Smooth muscle cell (in vitro differentiated cells): ENCODE measurements around the gene LUC7L3. TPM values are rescaled to one million over a fixed set of nuclear protein-coding genes. Genes with fewer than 3 reads are reported as not detected.

Experiments used
- DNase-seq: peaks from one replicate; lab custom pipeline; 2025; ENCODE audit not compliant: unreplicated experiment; lab: John Stamatoyannopoulos, UW
- H2AFZ ChIP-seq: fragments of 200-600 bp; sonication (generic); 2 replicates; pipeline ENCODE4 v1.6.0; 2016; ENCODE audit warnings: antibody characterized with exemption, low read depth, mild to moderate bottlenecking
- H3F3A ChIP-seq: fragments of 200-600 bp; sonication (generic); 2 replicates; pipeline ENCODE4 v1.6.0; 2017; ENCODE audit warnings: antibody characterized with exemption, low read depth
- H3K27ac ChIP-seq: fragments of 200-600 bp; sonication (generic); 2 replicates; pipeline ENCODE4 v1.5.1; 2016; ENCODE audit warnings: low read depth, mild to moderate bottlenecking
- H3K27me3 ChIP-seq: fragments of 200-600 bp; sonication (generic); 2 replicates; pipeline ENCODE4 v1.6.1; 2016; ENCODE audit warnings: low read depth, mild to moderate bottlenecking
- H3K36me3 ChIP-seq: fragments of 200-600 bp; sonication (generic); 2 replicates; pipeline ENCODE4 v1.5.1; 2016; ENCODE audit warnings: low read depth
- H3K4me1 ChIP-seq: fragments of 200-600 bp; sonication (generic); 2 replicates; pipeline ENCODE4 v1.5.1; 2016; ENCODE audit warnings: low read depth
- H3K4me2 ChIP-seq: fragments of 200-600 bp; sonication (generic); 2 replicates; pipeline ENCODE4 v1.6.0; 2016; ENCODE audit warnings: mild to moderate bottlenecking
- H3K4me3 ChIP-seq: fragments of 200-600 bp; sonication (generic); 2 replicates; pipeline ENCODE4 v1.5.1; 2016; ENCODE audit warnings: mild to moderate bottlenecking
- H3K79me2 ChIP-seq: fragments of 200-600 bp; sonication (generic); 2 replicates; pipeline ENCODE4 v1.6.0; 2016; ENCODE audit warnings: low read depth, mild to moderate bottlenecking
- H3K9ac ChIP-seq: fragments of 200-600 bp; sonication (generic); 2 replicates; pipeline ENCODE4 v1.6.0; 2016; ENCODE audit warnings: low read depth
- H3K9me3 ChIP-seq: fragments of 200-600 bp; sonication (generic); replicated peaks from 2 replicates; pipeline ENCODE4 v1.5.1; 2016; ENCODE audit warnings: low read depth
- H4K20me1 ChIP-seq: fragments of 200-600 bp; sonication (generic); 2 replicates; pipeline ENCODE4 v1.6.0; 2016; ENCODE audit warnings: low read depth
- WGBS: methylation state at CpG from one replicate; pipeline ENCODE4 v1.1.7; 2016; ENCODE audit warnings: low lambda C conversion rate; 5-methylcytosine and 5-hydroxymethylcytosine counted together
- polyA plus RNA-seq: library from polyadenylated mRNA; unstranded; fragments of >200 nt; fragmentation: Nextera tagmentation; extraction: Ambion mirVana; gene quantifications from 2 replicates; pipeline ENCODE4 v1.2.1, GENCODE V29; 2016
- total RNA-seq: library from RNA; depleted of rRNA; stranded (reverse); fragments of >200 nt; gene quantifications from 2 replicates; pipeline ENCODE4 v1.2.3, GENCODE V29; 2014
- TF ChIP-seq, protein P1 (sequence below): fragments of 200-600 bp; sonication (generic); IDR thresholded peaks from 2 replicates; pipeline ENCODE4 v1.5.1; 2017; ENCODE audit warnings: borderline replicate concordance, mild to moderate bottlenecking, antibody characterized with exemption; ENCODE audit not compliant: insufficient read depth, poor library complexity, severe bottlenecking

Gene LUC7L3
- total and polyA plus RNA-seq, 2 experiments from 2014 or later = 75.9 to 77.8 TPM

DNA sequence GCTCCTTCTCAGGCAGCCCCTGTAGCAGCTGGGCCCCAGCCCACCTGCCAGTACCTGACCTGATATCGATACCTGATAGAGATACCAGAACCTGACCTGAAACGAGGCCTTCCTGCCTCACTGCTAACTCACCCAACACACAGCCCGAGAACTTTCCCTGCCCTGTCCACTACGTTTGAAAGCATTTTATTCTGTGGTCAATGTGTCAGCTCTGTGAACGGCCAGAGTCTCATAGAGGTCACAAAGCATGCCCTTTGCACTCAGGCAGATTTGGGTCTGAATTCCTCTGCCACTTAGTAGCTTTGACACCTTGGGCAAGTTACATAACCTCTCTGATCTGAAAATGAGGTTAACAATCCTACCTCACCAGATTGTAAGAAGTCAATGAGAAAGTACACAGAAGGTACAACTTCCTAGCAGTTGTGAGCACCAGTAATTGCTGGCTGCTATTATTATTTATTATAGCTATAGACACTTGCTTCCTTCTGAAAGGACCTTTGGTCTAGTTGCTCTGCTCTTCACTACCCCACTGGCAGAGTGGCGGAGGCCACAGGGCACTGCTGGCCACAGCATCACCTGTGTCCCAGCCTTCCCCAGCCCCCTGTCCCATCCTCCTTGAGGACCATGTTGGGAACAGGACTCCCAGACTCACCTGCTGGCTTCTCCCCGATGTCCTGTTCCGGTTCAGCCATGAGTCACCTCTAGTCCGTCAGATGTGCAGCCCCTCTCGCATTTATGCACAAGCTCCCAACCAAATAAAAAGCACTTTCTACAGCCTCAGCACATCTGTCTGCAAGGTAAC lies 47.0 kb downstream of the LUC7L3 start:
- H3K79me2 ChIP-seq = no peaks in the 10 kb centered on the region
- no peaks in the 10 kb centered on the region for H3K9me3 ChIP-seq
- no peaks in the 10 kb centered on the region for H3K4me1 ChIP-seq
- no peak overlapping the region for H3K4me3 ChIP-seq
- no peaks in the 10 kb centered on the region for H3F3A ChIP-seq
- no peak overlapping the region for H3K9ac ChIP-seq
- H3K4me2 ChIP-seq = no peak overlapping the region
- no peak overlapping the region for H2AFZ ChIP-seq
- H3K27ac ChIP-seq = no peak overlapping the region
- no peaks in the 10 kb centered on the region for H4K20me1 ChIP-seq
- DNase-seq = no peak
- TF ChIP-seq, protein P1, sequence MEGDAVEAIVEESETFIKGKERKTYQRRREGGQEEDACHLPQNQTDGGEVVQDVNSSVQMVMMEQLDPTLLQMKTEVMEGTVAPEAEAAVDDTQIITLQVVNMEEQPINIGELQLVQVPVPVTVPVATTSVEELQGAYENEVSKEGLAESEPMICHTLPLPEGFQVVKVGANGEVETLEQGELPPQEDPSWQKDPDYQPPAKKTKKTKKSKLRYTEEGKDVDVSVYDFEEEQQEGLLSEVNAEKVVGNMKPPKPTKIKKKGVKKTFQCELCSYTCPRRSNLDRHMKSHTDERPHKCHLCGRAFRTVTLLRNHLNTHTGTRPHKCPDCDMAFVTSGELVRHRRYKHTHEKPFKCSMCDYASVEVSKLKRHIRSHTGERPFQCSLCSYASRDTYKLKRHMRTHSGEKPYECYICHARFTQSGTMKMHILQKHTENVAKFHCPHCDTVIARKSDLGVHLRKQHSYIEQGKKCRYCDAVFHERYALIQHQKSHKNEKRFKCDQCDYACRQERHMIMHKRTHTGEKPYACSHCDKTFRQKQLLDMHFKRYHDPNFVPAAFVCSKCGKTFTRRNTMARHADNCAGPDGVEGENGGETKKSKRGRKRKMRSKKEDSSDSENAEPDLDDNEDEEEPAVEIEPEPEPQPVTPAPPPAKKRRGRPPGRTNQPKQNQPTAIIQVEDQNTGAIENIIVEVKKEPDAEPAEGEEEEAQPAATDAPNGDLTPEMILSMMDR = no peak
- H3K27me3 ChIP-seq = no peaks in the 10 kb centered on the region
- 87% methylated on average over 10 of the region's 10 CpGs for WGBS
- H3K36me3 ChIP-seq = no peaks in the 10 kb centered on the region

DNA sequence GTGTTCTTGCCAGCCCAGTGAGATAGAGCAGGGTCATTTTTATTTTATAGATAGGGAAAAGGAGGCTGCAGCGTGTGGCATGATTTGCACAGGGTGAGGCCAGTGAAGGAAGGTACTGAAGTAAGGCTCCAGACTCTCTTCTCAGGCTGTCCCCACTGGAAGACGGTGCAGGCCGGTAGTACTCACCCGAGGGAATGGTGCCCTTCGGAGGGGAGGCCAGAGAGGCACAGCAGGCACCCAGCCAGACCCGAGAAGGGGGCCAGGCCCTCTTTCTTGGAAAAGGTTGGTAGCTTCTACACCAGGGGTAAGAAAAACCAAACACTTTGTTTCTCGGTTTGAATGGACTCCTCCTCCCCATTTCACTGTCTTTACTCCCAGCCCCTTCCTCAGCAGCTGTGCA lies 47.6 kb downstream of the LUC7L3 start:
- no peaks in the 10 kb centered on the region for H3K4me1 ChIP-seq
- no peak overlapping the region for H3K4me3 ChIP-seq
- no peak for DNase-seq
- H4K20me1 ChIP-seq = no peaks in the 10 kb centered on the region
- no peak overlapping the region for H3K27ac ChIP-seq
- 92% methylated on average over 7 of the region's 7 CpGs for WGBS
- H3K27me3 ChIP-seq = no peaks in the 10 kb centered on the region
- no peak overlapping the region for H3K9ac ChIP-seq
- H2AFZ ChIP-seq = no peak overlapping the region
- H3K4me2 ChIP-seq = no peak overlapping the region
- TF ChIP-seq, protein P1 = no peak
- no peaks in the 10 kb centered on the region for H3F3A ChIP-seq
- H3K79me2 ChIP-seq = no peaks in the 10 kb centered on the region
- no peaks in the 10 kb centered on the region for H3K9me3 ChIP-seq
- no peaks in the 10 kb centered on the region for H3K36me3 ChIP-seq

DNA sequence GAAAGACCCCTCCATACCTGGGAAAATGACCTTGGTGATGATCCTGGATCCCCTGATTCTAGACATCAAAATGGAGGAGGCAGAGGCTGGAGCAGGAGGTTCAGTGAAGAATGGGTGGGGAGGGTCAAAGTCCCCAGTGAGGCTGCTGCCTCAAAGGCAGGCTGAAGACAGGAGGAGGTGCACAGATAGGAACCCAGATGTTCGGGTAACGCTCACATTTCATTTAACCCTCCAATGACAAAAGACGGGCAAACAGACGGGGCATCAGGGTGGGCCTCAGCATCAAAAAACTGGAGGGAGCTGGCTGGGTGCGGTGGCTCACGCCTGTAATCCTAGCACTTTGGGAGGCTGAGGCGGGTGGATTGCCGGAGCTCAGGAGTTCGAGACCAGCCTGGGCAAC lies 48.0 kb downstream of the LUC7L3 start, which contains the start of gene ANKRD40CL:
ANKRD40CL (minus strand) TSS at position 73 of the 400 bp plus-strand sequence. CDS start 605 bp downstream, outside the sequence.
- TF ChIP-seq, protein P1 = no peak
- Histone ChIP-seq H3K4me1 (no peaks in the 10 kb centered on the region), H3K4me3 (no peak within 1 kb of the TSS), H2AFZ (no peak within 1 kb of the TSS), H3K27ac (no peak within 1 kb of the TSS), H3K27me3 (no peaks in the 10 kb centered on the region), H3K4me2 (no peak within 1 kb of the TSS), H4K20me1 (no peaks in the 10 kb centered on the region), H3K36me3 (no peaks in the 10 kb centered on the region), H3F3A (no peaks in the 10 kb centered on the region), H3K9ac (no peak within 1 kb of the TSS), H3K9me3 (no peaks in the 10 kb centered on the region), H3K79me2 (no peaks in the 10 kb centered on the region)
- 86% methylated on average over 9 of the region's 9 CpGs for WGBS
- no peak for DNase-seq
